NT2/D1 (cell line): Measurements from ENCODE around the gene ZNF57.
"Not testable (repeated sequence)": the region's sequence is repeated elsewhere in the genome, so short reads cannot be mapped to it uniquely, and the experiment has no call there.

Experiments
- SUZ12 ChIP-seq: IDR thresholded peaks from 2 replicates; pipeline ENCODE4 v1.6.1; 2011; ENCODE audit not compliant: insufficient read length, insufficient read depth; ENCODE audit errors: extremely low read depth
- YY1 ChIP-seq: IDR thresholded peaks from 2 replicates; pipeline ENCODE4 v1.6.1; 2011; ENCODE audit not compliant: insufficient read length, insufficient read depth
- ZNF274 ChIP-seq: IDR thresholded peaks from 2 replicates; pipeline ENCODE4 v1.6.1; 2011; ENCODE audit warnings: mild to moderate bottlenecking, low read depth, low read length

DNA sequence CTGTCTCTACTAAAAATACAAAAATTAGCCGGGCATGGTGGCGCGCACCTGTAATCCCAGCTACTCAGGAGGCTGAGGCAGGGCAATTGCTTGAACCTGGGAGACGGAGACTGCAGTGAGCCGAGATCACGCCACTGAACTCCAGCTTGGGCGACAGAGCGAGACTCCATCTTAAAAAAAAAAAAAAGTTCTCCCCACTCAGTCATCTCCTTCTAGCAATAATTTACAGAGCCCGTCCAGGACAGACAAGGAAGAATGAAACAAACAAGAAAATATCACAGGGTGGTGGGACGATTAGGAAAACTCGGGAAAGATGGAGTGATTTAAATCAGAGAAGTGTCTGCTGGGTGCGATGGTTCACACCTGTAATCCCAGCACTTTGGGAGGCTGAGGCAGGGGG lies 62.9 kb downstream of the ZNF57 start:
- not testable (repeated sequence) for TF ChIP-seq YY1, ZNF274, SUZ12
